ENCODE measurements around the gene PHYH.

GRCh38 chr10:13262433-13262832, 37.4 kb downstream of the PHYH start:
- TF ChIP-seq CTCF (IDR thresholded peaks at IDR 0.05) (no peak), POLR2AphosphoS5 (IDR thresholded peaks at IDR 0.05) (no peak)
